Gastrocnemius medialis (tissue), 4 donors: Measurements from ENCODE around the gene SNCA.

ENCODE experiments used
- POLR2A ChIP-seq, 2 donors: fragments of 450-650 bp; IDR thresholded peaks; one replicate each; pipeline ENCODE4 v1.6.1; 2017; ENCODE audit warnings: antibody characterized with exemption in 2 of 2, mild to moderate bottlenecking in 2 of 2, moderate library complexity in 2 of 2
- TF ChIP-seq, protein P1 (sequence below), 5 experiments: fragments of 450-650 bp in 3 of 5; fragments of 200-600 bp in 2 of 5; sonication (generic) in 2 of 5; IDR thresholded peaks in 4 of 5; conservative IDR thresholded peaks in 1 of 5; 1 replicate in 4 of 5; 2 replicates in 1 of 5; pipeline ENCODE4 v1.5.1; 2016 to 2019; ENCODE audit warnings: antibody characterized with exemption in 5 of 5, mild to moderate bottlenecking in 3 of 5, moderate library complexity in 3 of 5

DNA sequence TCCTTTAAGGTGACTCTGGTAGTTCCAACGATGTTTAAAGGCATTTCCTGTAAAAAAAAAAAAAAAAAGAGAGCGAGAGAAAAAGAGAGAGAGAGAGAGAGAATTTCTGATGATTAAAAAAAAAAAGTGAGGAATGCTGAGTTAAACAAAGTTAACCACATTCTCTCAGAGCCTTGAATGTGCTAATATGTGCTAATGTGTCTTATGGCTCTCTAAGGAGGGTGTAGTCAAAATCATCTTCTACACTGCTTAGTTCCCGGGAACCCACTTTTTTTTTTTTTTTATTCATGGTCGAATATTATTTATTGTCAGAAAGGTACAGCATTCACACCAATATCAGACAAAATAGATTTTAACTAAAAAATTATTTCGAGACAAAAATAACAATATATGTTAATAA lies 111.7 kb downstream of the SNCA start:
- TF ChIP-seq, protein P1, sequence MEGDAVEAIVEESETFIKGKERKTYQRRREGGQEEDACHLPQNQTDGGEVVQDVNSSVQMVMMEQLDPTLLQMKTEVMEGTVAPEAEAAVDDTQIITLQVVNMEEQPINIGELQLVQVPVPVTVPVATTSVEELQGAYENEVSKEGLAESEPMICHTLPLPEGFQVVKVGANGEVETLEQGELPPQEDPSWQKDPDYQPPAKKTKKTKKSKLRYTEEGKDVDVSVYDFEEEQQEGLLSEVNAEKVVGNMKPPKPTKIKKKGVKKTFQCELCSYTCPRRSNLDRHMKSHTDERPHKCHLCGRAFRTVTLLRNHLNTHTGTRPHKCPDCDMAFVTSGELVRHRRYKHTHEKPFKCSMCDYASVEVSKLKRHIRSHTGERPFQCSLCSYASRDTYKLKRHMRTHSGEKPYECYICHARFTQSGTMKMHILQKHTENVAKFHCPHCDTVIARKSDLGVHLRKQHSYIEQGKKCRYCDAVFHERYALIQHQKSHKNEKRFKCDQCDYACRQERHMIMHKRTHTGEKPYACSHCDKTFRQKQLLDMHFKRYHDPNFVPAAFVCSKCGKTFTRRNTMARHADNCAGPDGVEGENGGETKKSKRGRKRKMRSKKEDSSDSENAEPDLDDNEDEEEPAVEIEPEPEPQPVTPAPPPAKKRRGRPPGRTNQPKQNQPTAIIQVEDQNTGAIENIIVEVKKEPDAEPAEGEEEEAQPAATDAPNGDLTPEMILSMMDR (IDR thresholded peaks at IDR 0.05 in 4 of 5, conservative IDR thresholded peaks at IDR 0.05 in 1 of 5), result no peak
- TF ChIP-seq POLR2A (IDR thresholded peaks at IDR 0.05), result no peak
